SIG-M5 treated with dmso at 0.1 percent for 504 hours (cell line): ENCODE measurements around the gene PLPPR1.

Experiments
- DNase-seq: peaks from one replicate; lab custom pipeline; 2025; ENCODE audit not compliant: unreplicated experiment; lab: John Stamatoyannopoulos, UW

Gene PLPPR1

DNA sequence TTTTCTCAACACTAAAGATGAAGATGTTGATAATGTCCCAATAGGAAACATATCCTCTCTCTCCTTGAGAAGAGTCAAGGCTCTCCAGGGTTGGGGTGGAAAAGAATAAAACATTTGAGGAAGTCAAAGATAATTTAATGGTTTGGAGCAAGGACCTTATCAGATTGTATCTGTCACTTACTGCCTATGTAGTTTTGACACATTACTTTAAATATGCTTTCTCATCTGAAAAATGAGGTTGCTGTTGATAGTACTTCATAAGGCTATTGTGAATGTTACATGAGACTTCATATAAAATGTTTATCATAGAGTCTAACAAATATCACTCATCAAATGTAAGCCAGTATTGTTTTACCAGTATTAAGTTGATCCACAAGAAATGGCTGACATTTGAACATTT, 307.6 kb downstream of the PLPPR1 start:
- no peak for DNase-seq

DNA sequence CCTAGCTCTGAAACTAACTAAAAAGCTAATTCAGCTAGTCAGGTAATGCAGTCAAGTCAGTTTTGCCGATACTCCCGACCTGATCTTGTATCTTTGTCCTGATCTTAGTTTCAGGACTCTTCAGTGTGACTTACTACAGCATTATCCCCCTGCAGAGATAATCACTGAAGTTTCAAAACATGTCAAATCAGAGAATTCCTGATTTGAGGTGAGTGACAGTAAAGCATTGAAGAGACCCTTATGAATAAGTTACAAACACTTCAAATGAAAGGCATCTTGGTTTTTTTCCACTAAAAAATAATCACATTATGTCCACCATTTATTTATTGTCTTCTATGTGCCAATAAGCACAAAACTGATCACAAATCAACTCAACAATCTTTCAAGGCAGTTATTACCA, 308.7 kb downstream of the PLPPR1 start:
- DNase-seq: no peak

DNA sequence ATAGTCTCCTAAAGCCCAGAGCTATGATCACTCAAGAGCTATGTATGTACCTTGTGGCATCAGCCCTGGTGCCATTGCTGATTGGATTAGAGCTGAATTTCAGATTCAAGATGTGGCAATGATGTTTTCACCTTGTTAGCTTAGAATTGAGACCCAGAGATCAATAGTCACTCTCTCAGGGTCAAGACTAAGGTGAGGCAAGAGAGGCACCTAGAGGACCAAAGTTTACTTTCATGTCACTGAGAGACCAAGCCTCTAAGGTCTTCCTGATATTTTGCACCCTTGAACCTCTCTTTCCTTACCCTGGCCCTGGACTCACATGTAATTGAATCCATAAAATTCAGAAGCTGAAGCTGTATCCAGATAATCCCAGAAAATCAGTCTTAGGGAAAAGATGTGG, 313.4 kb downstream of the PLPPR1 start:
- DNase-seq: no peak

DNA sequence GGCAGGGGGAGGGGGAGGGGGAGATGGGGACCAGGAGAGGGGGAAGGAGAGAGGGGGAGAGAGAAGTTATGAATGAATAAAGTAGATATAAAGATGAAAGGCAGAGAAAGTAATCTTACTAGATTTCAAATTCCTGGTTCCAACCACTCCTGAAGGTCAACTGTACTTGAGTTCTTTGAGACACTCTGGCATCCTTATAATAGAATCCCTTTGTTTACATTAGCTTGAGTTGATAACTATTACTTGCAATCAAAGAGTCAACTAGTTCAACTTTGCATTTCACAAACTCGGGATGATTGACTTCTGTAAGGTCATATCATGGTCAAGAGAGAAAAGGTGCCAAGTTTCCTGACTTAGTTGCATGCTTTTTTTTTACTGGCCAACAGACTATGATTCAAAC, 314.1 kb downstream of the PLPPR1 start:
- no peak for DNase-seq

DNA sequence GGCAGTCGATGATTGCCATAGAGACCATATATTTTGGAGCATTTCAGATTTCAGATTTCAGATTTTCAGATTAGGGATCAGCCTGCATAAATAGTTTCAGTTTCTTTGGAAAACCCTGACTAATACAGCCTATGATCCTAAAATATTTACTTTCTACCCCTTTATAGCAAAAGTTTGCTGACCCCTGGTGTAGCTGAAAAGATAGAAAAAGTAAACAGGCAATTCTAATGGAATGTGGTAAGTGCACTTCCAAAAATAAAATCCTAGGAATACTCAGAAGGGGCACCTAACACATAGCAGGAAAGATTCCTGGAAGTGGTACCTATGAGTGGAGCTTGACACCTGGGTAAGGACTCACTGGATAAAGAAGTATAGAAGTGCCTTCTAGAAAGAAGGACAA, 321.8 kb downstream of the PLPPR1 start:
- DNase-seq: no peak

DNA sequence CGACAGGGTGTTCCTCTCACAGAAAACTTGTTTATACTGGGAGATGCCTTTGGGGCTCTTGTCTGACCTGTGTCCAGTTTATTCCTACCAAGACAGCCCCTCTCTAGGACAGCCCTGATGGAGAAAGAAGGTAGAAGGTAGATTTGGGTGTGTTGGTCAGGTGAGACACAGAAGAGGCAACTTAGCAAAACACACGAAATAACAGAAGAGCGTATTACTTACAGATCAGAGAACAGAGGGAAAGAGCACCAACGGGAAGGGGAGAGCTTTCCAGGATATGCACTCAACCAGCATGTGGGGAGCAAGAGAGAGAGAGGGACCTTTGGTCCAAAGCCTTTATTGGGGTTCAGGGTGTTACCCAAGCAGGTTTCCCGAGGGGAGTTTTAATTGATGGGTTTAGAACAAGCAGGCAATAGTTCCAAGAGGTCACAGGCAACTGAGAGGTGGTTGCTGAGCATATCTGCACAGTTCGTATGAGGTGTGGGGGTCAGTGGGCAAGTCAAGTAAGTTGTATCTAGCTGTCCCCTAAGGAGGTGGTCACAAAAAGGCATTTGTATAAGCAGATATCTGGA, 324.5 kb downstream of the PLPPR1 start:
- DNase-seq: no peak

DNA sequence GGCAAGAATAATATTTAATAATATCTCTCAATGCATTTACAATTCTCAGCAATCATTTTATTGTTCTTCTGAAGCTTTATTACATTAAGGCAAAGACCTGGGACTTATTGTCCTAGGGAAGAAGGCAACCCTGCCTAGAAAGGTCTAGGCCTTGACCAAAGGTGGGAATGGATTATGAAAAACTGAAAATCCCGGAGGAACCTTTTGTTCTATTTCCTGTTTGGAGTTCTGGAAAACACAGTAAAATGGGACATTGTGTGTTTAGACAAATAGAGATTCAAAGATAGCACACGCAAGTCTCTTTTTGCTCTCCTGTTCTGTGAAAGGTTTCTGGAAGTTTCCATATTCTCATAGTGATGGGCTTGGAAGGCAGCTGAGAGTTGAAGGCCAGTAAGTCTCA, 325.2 kb downstream of the PLPPR1 start:
- DNase-seq: no peak

DNA sequence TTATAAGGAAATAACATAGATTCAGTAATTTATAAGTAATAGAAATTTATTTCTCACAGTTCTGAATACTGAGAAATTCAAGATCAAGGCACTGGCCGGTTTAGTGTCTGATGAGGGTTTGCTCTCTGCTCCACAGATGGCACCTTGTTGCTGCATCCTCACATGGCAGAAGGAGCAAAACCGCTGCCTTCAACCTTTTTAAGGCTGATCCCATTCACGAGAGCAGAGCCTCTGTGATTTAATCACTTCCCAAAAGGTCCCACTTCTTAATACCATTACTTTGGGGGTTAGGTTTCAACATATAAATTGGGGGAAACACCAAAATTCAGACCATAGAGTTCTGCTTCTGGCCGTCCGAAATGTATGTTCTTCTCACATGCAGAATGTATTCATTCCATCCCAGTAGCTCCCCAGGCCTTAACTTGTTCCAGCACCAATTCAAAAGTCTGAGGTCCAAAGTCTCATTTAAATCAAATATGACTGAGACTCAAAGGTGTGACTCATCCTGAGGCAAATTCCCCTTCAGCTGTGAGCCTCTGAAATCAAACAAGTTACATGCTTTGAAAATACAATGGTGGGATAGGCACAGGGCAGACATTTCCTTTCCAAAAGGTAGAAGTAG, 325.7 kb downstream of the PLPPR1 start:
- DNase-seq: no peak

DNA sequence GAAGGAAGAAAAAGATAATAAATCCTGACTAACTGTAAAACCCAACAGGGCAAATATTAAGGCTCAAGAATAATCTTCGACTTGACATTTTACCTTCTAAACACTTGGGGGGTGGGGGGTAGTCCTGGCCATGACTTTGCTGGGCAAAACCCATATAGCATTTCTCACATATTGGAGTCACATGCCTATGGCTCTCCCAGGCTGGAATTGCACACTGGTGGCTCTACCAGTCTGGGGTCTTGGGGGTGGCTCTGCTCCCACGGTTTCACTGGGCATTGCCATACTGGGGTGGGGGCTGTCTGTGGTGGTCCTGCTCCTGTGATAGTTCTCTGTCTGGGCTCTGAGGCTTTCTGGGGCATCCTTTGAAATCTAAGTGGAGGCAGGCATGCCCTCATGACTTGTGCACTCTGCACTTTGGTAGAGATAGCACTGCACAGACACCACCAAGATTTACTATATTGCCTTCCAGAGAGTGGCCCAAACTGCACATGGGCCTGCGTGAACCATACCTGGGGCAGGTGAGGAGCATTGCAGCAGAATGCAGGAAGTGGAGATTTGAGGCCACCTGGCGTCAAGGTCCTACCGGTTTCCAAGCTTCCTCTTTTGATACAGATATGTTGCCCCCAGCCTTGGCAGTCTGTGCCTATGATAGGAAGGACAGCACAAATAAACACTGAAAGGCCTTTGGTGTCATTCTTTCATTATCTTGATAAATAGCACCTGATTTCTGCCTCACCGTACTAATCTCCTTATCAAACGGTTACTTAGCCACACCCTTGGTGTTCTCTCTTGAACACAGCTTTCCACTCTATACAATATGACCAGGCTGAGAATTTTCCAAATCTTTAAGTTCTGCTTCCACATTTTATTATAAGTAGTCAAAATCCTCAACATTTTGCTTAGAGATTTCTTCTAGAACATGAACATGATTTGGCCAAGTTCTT, 326.5 kb downstream of the PLPPR1 start:
- DNase-seq: no peak

DNA sequence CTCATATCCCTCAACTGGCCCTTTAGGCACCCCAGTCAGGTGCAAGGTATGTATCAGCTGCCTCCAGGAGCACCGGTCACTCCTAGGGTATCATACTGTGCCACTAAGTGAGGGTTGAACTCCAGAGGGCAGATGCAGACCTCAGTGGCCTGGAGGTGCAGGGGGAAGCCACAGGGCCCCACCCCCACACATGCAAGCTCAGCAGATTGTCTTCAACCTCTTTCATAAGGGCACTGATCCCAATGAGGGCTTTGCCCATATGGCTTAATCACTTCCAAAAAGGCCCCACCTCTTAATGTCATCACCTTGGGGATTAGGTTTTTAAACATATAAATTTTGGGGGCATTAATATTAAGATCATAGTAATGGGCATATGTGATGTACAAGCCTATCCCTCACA, 328.1 kb downstream of the PLPPR1 start:
- DNase-seq: no peak

DNA sequence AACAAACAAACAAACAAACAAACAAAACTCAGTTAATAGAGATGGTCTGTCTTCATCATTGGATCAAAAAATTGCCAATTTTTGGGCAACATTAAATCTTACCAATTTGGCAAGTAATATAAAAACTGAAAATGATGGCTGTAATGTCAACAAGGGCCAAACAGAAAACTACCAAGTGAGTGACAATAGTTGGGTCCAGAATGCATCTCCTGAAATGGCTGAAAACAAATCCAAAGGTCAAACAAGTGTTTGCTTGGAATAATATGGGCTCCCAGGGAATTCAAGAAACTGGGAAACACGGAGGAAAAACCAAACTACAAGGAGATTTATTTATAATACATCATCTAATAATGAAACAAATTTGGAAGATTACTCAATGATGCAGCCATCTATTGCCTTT, 331.2 kb downstream of the PLPPR1 start:
- no peak for DNase-seq

DNA sequence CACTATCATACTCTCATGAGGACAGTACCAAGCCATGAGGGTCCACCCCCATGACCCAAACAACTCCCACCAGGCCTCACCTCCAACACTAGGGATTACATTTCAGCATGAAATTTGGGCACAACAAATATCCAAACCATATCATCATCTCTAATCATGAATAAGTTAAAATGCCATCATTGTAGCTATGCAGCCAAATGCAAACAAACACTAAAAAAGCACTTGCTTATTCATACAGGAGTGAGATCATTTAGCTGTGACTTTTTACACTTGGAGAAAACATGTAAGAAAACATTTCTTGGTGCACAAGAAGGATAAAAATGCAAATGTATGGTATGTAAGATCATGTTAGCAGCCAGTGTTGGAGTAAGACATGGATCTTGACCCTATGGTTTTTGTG, 332.1 kb downstream of the PLPPR1 start:
- DNase-seq: no peak

DNA sequence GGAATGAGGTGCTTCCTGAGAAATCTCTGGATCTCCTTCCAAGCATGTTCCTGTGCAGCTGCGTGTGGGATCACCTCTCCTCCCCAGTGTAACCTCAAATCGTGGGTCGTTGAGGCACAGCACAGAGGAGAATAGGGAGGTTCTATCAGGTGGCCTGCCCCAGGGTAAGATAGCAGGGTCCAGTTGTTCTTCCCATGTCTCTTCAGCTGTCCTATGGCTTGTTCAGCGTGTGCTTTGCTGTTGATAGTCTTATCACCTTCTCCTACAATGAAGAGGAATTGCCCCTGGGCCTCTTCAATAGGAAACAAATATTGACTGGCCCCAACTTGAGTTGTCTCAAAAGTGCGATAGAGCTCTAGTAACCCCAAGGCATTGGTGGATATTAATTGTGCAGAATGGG, 333.9 kb downstream of the PLPPR1 start:
- no peak for DNase-seq

DNA sequence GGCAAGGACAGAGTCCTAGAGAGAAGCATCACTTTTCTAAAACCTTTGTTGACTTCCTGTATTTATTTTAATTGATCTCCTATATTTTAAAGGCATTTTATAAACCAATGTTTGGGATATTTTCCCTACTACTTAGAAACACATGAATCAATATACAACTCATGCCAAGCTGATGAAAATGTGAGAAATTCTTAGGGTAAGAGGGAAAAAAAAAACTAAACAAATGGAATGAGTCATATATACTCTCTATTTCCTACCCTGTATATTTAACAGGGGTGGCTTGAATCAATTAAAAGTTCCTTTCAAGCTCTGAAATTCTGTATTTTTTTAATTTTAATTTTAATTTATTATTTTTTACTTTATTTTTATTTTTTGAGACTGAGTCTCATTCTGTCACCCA, 336.7 kb downstream of the PLPPR1 start:
- DNase-seq: no peak

DNA sequence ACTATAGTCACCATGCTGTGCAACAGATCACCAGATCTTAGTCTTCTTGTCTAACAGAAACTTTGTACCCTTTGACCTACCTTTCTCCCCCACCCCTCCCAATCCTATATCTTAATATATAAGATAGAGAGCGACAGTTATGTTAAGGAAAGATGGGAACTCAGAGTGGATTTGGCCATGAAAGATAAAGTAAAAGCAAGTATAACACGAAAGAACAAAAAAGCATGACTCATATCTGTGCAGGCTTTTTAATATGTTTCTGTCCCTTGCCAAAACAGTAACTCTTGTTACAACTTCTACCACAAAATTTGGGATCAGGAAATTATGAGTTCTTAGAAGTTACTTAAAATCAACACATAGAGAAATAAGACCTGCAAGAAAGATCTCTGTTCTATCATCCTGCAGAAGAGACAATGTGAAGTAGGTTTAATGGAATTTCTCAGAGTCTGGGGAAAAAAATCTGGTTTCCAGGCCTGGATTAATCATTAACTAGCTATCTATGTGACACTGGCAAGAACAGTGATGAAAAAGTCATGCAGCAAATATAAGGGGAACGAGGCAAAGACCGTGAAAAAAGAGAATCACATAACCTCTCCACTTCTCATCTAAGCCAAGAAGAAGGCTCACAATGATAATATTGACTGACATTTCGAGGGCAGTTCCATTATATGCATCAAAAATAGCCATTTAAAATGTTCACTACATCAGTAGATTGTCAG, 337.7 kb downstream of the PLPPR1 start:
- DNase-seq: no peak

DNA sequence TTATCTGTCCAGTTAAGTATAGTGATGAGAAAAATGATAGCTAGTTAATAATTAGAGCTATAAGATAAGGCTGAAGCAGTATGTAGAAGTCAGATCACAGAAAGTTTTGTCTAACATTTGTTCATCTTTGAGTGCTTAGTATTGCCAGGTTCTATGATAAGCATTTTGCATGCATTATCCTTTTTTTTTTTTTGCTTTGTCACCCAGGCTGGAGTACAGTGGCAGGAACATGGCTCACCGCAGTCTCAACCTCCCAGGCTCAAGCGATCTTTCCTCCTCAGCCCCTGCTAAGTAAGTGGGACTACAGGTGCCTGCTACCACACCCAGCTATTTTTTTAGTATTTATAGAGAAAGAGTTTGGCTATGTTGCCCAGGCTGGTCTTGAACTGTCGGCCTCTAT, 338.8 kb downstream of the PLPPR1 start:
- DNase-seq: no peak

DNA sequence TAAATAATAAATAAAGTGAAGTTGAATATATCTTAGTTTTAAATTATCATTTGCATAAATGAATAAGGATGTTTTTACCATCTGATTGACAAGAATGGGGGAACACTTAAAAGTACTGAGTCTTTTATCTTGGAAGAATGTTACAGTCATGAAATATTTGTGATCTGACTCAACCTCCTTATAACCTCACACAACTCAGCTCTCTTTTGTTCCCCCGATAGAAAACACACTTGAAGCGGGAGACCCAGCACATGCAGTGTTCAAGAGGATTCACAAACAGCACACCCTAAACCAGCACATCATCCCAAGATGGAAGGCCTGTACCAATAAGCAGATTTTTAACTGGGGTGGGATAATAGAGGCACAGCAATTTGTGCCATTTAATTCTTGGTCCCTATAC, 340.8 kb downstream of the PLPPR1 start:
- no peak for DNase-seq

DNA sequence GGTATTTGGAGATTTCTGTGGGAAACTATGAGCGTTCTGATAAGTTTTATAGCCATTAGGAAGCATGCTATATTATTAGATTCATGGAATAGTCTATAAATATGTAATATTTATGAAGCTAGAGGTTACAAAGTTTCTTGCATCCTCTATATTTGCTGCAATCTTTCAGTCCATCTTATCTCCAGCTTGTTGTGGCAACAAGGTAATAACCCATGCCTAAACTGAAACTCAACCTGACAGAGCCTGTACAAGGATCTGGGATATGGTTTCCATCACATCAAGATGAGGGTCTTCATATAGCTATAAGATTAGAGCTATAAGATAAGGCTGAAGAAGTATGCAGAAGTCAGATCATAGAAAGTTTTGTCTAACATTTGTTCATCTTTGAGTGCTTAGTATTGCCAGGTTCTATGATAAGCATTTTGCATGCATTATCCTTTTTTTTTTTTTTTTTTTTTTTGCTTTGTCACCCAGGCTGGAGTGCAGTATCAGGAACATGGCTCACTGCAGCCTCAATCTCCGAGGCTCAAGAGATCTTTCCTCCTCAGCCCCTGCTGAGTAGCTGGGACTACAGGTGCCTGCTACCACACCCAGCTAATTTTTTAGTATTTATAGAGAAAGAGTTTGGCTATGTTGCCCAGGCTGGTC, 341.5 kb downstream of the PLPPR1 start:
- no peak for DNase-seq

DNA sequence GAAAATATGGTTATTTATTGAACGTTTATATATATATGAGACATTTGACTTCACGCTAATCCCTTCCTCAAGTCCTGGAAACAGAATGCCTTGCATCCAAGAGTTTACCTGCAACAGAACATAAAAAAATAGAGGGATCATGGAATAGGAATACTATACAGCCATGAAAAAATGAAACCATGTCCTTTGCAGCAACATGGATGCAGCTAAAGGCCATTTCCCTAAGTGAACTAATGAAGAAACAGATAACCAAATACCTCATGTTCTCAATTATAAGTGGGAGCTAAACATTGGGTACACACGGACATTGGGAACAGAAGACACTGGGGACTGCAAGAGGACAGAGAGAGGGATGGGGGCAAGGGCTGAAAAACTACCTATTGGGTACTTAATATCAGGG, 343.3 kb downstream of the PLPPR1 start:
- DNase-seq: no peak

DNA sequence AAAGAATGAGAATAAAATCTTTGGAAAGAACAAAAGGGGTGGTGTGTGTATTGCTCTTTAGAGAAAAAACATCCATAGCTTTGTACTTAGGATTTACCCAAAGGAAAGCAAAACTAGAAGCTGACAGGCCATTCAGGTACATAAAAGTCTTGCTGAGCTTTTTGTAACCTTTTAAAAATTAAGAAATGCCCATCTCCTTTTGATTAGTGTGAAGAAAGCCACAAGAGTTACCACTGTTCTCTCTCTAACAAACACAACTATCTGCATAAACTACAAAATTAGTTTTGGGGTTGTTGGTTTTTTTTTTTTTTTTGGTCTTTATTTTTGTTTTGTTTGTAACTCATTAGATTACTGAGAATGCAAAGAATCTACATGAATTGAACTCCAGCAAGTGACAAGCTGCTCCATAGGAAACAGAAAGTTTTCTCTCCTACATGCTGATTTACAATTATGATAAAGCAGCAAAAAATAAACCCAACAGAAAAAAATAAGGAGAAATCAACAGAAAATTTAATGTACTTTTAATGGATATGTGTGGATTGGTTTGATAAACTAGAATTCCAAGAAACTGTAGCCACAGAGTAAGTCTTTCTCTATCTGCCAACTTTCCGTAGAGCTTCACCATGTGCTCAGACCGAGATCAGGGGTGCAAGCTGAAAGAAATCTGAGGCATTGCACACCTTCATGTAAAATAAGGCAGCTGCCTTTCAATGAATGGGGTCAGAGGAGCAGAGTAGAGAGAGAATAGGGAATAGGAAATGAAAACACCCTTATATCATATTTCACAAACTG, 344.0 kb downstream of the PLPPR1 start:
- no peak for DNase-seq
